ENCODE measurements around the gene AP2S1.

DNA sequence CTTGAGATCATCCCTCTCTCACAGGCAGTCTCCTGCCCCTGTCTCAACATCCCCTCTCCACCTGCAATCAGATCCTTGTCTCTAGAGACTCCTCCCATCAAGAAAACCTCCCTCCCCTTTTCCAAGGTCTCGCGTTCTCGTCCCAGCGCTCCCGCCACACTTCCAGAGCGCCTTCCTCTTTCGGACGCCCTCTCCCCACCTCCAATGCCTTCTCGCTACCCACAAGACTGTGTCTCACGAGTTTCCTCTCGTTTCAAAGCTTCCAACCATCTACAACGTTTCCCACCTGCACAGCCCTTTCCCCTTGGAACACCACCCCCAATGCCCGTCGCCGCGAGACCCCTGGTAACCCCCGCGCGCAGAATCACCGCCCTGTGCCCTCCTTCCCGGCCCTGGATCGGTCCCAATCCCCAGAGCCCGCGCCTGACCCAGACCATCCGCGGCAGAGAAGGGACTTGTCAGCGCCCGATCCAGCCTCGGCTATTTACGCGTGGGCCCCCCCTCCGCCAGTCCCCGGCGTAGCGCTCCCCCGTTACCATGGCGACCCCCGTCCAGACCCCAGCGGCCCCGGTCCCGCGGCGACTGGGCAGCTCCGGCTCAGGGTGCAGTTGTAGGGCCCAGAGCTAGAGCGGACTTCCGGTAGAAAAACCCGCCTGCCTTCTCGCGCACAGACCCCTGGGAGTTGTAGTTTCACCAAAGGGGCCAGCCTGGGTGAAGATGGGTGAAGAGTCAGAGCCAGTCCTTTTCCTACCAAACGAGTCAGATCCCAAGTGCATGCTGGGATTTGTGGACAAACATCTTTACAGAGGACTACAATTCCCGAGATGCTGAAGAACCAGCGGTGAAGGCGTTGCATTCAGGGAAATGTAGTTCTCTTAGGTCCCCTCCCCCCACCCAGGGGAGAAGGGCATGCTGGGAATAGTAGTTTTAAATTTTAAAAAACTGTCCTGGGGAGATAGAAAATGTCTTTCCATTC, at the start of gene AP2S1:
- TF ChIP-seq, protein P1, sequence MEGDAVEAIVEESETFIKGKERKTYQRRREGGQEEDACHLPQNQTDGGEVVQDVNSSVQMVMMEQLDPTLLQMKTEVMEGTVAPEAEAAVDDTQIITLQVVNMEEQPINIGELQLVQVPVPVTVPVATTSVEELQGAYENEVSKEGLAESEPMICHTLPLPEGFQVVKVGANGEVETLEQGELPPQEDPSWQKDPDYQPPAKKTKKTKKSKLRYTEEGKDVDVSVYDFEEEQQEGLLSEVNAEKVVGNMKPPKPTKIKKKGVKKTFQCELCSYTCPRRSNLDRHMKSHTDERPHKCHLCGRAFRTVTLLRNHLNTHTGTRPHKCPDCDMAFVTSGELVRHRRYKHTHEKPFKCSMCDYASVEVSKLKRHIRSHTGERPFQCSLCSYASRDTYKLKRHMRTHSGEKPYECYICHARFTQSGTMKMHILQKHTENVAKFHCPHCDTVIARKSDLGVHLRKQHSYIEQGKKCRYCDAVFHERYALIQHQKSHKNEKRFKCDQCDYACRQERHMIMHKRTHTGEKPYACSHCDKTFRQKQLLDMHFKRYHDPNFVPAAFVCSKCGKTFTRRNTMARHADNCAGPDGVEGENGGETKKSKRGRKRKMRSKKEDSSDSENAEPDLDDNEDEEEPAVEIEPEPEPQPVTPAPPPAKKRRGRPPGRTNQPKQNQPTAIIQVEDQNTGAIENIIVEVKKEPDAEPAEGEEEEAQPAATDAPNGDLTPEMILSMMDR (conservative IDR thresholded peaks at IDR 0.05 in 1 of 2, IDR thresholded peaks at IDR 0.05 in 1 of 2; ENCODE audit: low read depth in 1 of 2, low read length in 2 of 2), result no peak
- TF ChIP-seq EZH2 (IDR thresholded peaks at IDR 0.05; ENCODE audit: low read length, missing control alignments), result no peak
